Fibroblast of lung (primary cell): ENCODE measurements around the gene ARHGEF3.

Experiments
- EZH2 ChIP-seq: IDR thresholded peaks from 2 replicates; pipeline ENCODE4 v1.5.1; 2012; ENCODE audit warnings: low read length, control low read depth, mild to moderate bottlenecking; ENCODE audit errors: missing control alignments
- TF ChIP-seq, protein P1 (sequence below), 2 donors: IDR thresholded peaks in 1 of 2; conservative IDR thresholded peaks in 1 of 2; 1 replicate in 1 of 2; 2 replicates in 1 of 2; pipeline ENCODE4 v1.5.1; 2011 to 2012; ENCODE audit warnings: low read length in 2 of 2, control low read depth in 1 of 2, inconsistent platforms in 1 of 2, low read depth in 1 of 2, mild to moderate bottlenecking in 1 of 2

DNA sequence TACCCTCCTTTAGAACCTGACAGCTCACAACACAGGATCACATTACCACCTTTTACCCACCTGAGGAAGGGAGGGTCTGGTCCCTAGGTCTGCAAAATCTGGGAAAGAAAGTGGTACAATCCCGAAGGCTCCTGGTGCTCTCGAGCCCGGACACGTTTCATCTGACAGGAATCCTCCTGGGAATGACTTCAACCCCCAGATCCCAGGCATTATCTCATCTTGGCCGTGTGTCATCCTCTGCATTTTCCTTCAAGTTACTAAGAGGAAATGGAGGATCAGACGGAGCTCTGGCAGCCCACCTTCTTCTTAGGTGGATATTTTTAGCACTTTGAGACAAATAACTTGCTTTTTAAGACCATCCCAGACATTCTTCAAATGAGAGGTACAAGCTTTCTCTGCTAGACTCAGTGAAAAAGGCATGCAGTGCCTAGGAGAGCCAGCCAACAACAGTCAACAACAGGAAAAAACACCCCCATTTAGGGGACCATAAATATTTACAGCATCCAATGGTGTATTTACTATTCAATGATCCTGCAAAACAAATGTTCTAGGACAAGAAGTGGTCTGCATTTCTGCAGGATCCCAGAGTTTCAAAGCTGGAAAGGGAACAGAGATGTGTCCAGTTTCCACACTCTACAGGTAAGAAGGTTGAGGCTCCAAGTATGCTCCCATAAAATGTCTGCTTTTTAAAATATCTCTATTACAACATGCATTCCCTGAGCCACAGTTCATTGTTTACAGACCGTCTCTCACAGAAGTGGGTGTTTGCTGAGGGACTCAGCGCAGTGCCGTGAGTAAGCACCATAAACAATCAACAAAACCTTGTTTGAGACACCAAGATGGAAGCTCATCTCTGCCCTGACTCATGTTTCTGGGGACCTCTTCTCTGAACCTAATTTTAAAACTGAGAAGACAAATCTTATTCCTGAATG, 38.3 kb upstream of the ARHGEF3 start:
- TF ChIP-seq, protein P1, sequence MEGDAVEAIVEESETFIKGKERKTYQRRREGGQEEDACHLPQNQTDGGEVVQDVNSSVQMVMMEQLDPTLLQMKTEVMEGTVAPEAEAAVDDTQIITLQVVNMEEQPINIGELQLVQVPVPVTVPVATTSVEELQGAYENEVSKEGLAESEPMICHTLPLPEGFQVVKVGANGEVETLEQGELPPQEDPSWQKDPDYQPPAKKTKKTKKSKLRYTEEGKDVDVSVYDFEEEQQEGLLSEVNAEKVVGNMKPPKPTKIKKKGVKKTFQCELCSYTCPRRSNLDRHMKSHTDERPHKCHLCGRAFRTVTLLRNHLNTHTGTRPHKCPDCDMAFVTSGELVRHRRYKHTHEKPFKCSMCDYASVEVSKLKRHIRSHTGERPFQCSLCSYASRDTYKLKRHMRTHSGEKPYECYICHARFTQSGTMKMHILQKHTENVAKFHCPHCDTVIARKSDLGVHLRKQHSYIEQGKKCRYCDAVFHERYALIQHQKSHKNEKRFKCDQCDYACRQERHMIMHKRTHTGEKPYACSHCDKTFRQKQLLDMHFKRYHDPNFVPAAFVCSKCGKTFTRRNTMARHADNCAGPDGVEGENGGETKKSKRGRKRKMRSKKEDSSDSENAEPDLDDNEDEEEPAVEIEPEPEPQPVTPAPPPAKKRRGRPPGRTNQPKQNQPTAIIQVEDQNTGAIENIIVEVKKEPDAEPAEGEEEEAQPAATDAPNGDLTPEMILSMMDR (conservative IDR thresholded peaks at IDR 0.05 in 1 of 2, IDR thresholded peaks at IDR 0.05 in 1 of 2; ENCODE audit: low read depth in 1 of 2, low read length in 2 of 2): no peak
- no peak for TF ChIP-seq EZH2
